HepG2 (cell line): ENCODE measurements around the gene CASP4. TPM values are rescaled to one million over a fixed set of nuclear protein-coding genes. Genes with fewer than 3 reads are reported as not detected.

Experiments used
- ATAC-seq: fragments of 200-7000 bp; cut with Tn5 transposase; 3 replicates; pipeline ENCODE4 v1.9.1; 2020; ENCODE audit warnings: mild to moderate bottlenecking, moderate library complexity
- BruUV-seq: library from RNA; stranded (reverse); fragments of 400-500 nt; replicated peaks from 2 replicates; lab custom pipeline; 2021; lab: Mats Ljungman, UMichigan
- CTCF ChIA-PET: fragments of 300-600 bp; formaldehyde crosslinking; extraction: SDS; loops from one replicate; lab custom pipeline; 2021; ENCODE audit warnings: low total read pairs, inconsistent platforms, low intra/inter-chr PET ratio; lab: Yijun Ruan, JAX
- POLR2A ChIA-PET: fragments of 350-600 bp; sonication (Branson Sonifier 250); formaldehyde crosslinking; loops from one replicate; lab custom pipeline; 2020; ENCODE audit warnings: antibody characterized with exemption, inconsistent platforms; lab: Yijun Ruan, JAX
- DNase-seq: peaks from one replicate; pipeline ENCODE4 v3.0.0-alpha.2; 2015; ENCODE audit warnings: low spot score
- FAIRE-seq: peaks from 3 replicates; lab custom pipeline; 2011; peaks lifted over from hg19 to GRCh38; lab: Jason Lieb, UNC
- H2AFZ ChIP-seq: one replicate; pipeline ENCODE4 v1.6.1; 2011; ENCODE audit warnings: low read length, inconsistent platforms
- H3K27ac ChIP-seq: fragments of 300-600 bp; 3 replicates; pipeline ENCODE4 v1.8.0; 2011; ENCODE audit warnings: mixed run types, mild to moderate bottlenecking, mixed read lengths, low read length, inconsistent platforms; ENCODE audit not compliant: insufficient read depth; ENCODE audit errors: extremely low read length
- H3K27me3 ChIP-seq, 2 experiments: fragments of 200-600 bp in 1 of 2; 2 replicates in 1 of 2; 3 replicates in 1 of 2; pipeline versions ENCODE4 v1.6.0 to v1.8.0; 2011; ENCODE audit warnings: low read length in 2 of 2, mild to moderate bottlenecking in 2 of 2, moderate library complexity in 2 of 2, inconsistent platforms in 1 of 2; ENCODE audit not compliant: insufficient read depth in 2 of 2, control insufficient read depth in 1 of 2
- H3K36me3 ChIP-seq, 2 experiments: fragments of 200-600 bp in 1 of 2; replicated peaks in 1 of 2; 2 replicates in 1 of 2; 3 replicates in 1 of 2; pipeline versions ENCODE4 v1.5.1 to v1.8.0; 2011; ENCODE audit warnings: low read length in 2 of 2, inconsistent platforms in 1 of 2; ENCODE audit not compliant: insufficient read depth in 2 of 2, control insufficient read depth in 1 of 2
- H3K4me1 ChIP-seq: 2 replicates; pipeline ENCODE4 v1.5.1; 2012; ENCODE audit warnings: low read length, inconsistent platforms; ENCODE audit not compliant: insufficient read depth
- H3K4me2 ChIP-seq: 2 replicates; pipeline ENCODE4 v1.6.0; 2011; ENCODE audit warnings: low read depth, low read length, inconsistent platforms
- H3K4me3 ChIP-seq, 3 experiments: fragments of 200-600 bp in 1 of 3; sonication (generic), shearing (Covaris generic) in 1 of 3; replicated peaks in 1 of 3; 2 replicates each; pipeline ENCODE4 v1.5.1; 2011 to 2016; ENCODE audit warnings: low read length in 3 of 3, inconsistent platforms in 2 of 3, low read depth in 2 of 3, mild to moderate bottlenecking in 2 of 3, control low read depth in 1 of 3, mixed read lengths in 1 of 3; ENCODE audit not compliant: insufficient read depth in 1 of 3
- H3K79me2 ChIP-seq: one replicate; pipeline ENCODE4 v1.6.1; 2011; ENCODE audit warnings: low read length, inconsistent platforms; ENCODE audit not compliant: insufficient read depth
- H3K9ac ChIP-seq: 2 replicates; pipeline ENCODE4 v1.6.0; 2011; ENCODE audit warnings: mild to moderate bottlenecking, low read depth, low read length, inconsistent platforms; ENCODE audit not compliant: insufficient read depth
- H3K9me3 ChIP-seq: 2 replicates; pipeline ENCODE4 v1.5.1; 2012; ENCODE audit warnings: mild to moderate bottlenecking, low read length
- H4K20me1 ChIP-seq: 2 replicates; pipeline ENCODE4 v1.6.0; 2011; ENCODE audit warnings: inconsistent platforms, mild to moderate bottlenecking, low read length, moderate library complexity; ENCODE audit not compliant: insufficient read depth
- DMAP1 ChIP-seq: IDR thresholded peaks from 2 replicates; pipeline ENCODE4 v1.6.1; 2016
- ELF4 ChIP-seq: sonication (generic); formaldehyde crosslinking; IDR thresholded peaks from 2 replicates; pipeline ENCODE4 v1.5.0; 2020; ENCODE audit warnings: missing genetic modification reagents, mild to moderate bottlenecking, moderate library complexity, borderline replicate concordance
- ISL2 ChIP-seq: sonication (generic); formaldehyde crosslinking; IDR thresholded peaks from 2 replicates; pipeline ENCODE4 v1.5.0; 2020; ENCODE audit warnings: missing genetic modification reagents
- KLF11 ChIP-seq: IDR thresholded peaks from 2 replicates; pipeline ENCODE4 v1.6.1; 2016; ENCODE audit warnings: missing compliant biosample characterization
- MAZ ChIP-seq, 2 experiments: sonication (generic) in 1 of 2; formaldehyde crosslinking in 1 of 2; IDR thresholded peaks; 2 replicates each; pipeline versions ENCODE4 v1.5.0 to v1.6.1; 2012 to 2020; ENCODE audit warnings: low read depth in 2 of 2, mild to moderate bottlenecking in 2 of 2, borderline replicate concordance in 1 of 2, improper control_type of control experiment in 1 of 2, low read length in 1 of 2, missing genetic modification reagents in 1 of 2, moderate library complexity in 1 of 2
- WGBS: methylation state at CpG from one replicate; pipeline ENCODE4 v1.1.6; 2017; ENCODE audit warnings: low lambda C conversion rate; 5-methylcytosine and 5-hydroxymethylcytosine counted together
- in situ Hi-C: cut with HindIII; loops from 2 replicates; pipeline ENCODE4 v1.10.0; 2017; ENCODE audit warnings: low pct_unique_long_range_greater_than_20kb; ENCODE audit not compliant: extremely low pct_ligation_motif_present
- intact Hi-C: fragments of 100-400 bp; cut with micrococcal nuclease; formaldehyde crosslinking; loops from one replicate; pipeline ENCODE4 v1.10.0; 2022; ENCODE audit not compliant: unreplicated experiment
- polyA plus RNA-seq, 8 experiments: library from polyadenylated mRNA; depleted of rRNA in 3 of 8; stranded (reverse) in 7 of 8; unstranded in 1 of 8; fragments of >200 nt; fragmentation: Illumina TruSeq in 4 of 8; extraction: Trizol in 4 of 8; gene quantifications; 2 replicates each; pipeline versions ENCODE4 v1.2.1 to v1.2.3, GENCODE V29; 2011 to 2016; ENCODE audit warnings: low read depth in 4 of 8, missing spikeins in 1 of 8, mixed read lengths in 1 of 8; ENCODE audit not compliant: insufficient read depth in 1 of 8
- total RNA-seq, 5 experiments: library from RNA; depleted of rRNA; stranded (reverse); fragments of >200 nt; fragmentation: Illumina TruSeq; extraction: Trizol; gene quantifications; 2 replicates each; pipeline ENCODE4 v1.2.3, GENCODE V29; 2016; ENCODE audit warnings: low read depth in 1 of 5
- TF ChIP-seq, protein P1 (sequence below): fragments of 450-650 bp; IDR thresholded peaks from 2 replicates; pipeline ENCODE4 v1.6.1; 2017; ENCODE audit warnings: mild to moderate bottlenecking

The CASP4 gene
- total and polyA plus RNA-seq, 2 of the 13 experiments (the other 11 are each of a cell fraction or from before 2014, with no cell fraction given) = 56.4 to 69.8 TPM

DNA sequence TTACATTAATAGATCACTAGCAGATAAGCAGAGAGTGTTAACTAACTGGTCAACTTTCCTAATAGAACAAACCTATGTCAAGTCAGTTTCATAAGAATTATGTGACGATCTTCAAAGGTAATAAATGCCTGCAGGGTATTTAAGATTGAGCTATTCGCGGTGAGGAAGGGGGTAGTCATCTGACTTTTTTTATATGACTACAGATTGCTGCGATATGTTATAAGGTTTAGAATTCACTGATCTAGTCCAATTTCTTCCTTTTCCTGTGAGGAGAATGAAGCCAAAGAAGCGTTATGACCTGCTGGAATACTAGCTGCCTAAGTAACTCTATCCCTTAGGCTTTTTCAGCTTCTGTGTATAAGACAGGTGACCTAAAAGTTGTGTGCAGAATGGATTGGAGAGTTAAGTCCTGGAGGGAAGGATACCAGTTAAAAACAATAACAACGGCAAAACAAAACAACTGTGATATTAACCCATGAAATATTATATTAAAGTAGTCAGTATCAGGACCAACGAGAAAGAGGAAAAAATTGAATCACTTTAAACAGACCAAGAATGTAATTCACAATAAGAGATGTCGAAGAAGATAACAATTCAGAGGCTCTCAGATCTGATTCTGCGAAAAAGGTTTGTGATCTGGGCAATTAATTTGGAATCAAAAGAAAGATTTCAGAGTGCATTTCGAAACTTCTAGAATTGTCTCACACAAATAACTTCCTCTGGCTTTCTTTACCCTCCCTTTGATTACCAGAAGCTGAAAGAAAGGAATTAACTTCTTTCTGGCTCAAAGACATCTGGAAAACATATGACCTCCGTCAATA lies 630 bp downstream of the CASP4 start:
- ChIA-PET CTCF (no interaction called here), POLR2A (interaction anchor here (1.0 to 2.5 kb wide), 6 partner anchors 10 to 234 kb away, joined by 3 to 9 read pairs (median 6); no protein-coding TSS in a partner anchor)
- intact Hi-C loops = loop anchor here (2.0 kb wide), 3 partner anchors 37 to 235 kb away; no protein-coding TSS in a partner anchor
- in situ Hi-C loops = no loop called here
- H3K79me2 ChIP-seq = peaks cover 8% of the 10 kb centered on the region
- H3K27me3 ChIP-seq = no peaks in the 10 kb centered on the region; a peak in 1 of 5 replicates
- WGBS = 44% methylated on average over 11 of the region's 11 CpGs
- no peaks in the 10 kb centered on the region for H3K36me3 ChIP-seq
- 0 out of 2 replicates have a peak, but pooled peaks cover 8% of the 10 kb centered on the region for H3K9me3 ChIP-seq
- peak overlapping the region; percentile 76 for H3K4me2 ChIP-seq
- peaks cover 33% of the 10 kb centered on the region for H3K4me1 ChIP-seq
- H2AFZ ChIP-seq = peak overlapping the region; percentile 92
- DNase-seq (no peak), FAIRE-seq (no peak), ATAC-seq (no peak)
- no peak for TF ChIP-seq MAZ (IDR thresholded peaks at IDR 0.05; ENCODE audit: borderline replicate concordance, low read depth, low read length)
- no peak for TF ChIP-seq MAZ (CRISPR knock-in tag; IDR thresholded peaks at IDR 0.05; ENCODE audit: low read depth)
- TF ChIP-seq, protein P1, sequence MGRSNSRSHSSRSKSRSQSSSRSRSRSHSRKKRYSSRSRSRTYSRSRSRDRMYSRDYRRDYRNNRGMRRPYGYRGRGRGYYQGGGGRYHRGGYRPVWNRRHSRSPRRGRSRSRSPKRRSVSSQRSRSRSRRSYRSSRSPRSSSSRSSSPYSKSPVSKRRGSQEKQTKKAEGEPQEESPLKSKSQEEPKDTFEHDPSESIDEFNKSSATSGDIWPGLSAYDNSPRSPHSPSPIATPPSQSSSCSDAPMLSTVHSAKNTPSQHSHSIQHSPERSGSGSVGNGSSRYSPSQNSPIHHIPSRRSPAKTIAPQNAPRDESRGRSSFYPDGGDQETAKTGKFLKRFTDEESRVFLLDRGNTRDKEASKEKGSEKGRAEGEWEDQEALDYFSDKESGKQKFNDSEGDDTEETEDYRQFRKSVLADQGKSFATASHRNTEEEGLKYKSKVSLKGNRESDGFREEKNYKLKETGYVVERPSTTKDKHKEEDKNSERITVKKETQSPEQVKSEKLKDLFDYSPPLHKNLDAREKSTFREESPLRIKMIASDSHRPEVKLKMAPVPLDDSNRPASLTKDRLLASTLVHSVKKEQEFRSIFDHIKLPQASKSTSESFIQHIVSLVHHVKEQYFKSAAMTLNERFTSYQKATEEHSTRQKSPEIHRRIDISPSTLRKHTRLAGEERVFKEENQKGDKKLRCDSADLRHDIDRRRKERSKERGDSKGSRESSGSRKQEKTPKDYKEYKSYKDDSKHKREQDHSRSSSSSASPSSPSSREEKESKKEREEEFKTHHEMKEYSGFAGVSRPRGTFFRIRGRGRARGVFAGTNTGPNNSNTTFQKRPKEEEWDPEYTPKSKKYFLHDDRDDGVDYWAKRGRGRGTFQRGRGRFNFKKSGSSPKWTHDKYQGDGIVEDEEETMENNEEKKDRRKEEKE = no peak
- 0 out of 2 replicates have a peak, but pooled peaks have one; percentile 9 for TF ChIP-seq ISL2 (CRISPR knock-in tag)
- 0 out of 2 replicates have a peak, but pooled peaks have one; percentile 24 for TF ChIP-seq KLF11
- TF ChIP-seq DMAP1 (CRISPR knock-in tag) = 0 out of 2 replicates have a peak, but pooled peaks have one; percentile 25
- no peak for TF ChIP-seq ELF4 (CRISPR knock-in tag)
- peak overlapping the region; percentile 72 for H3K27ac ChIP-seq
- no peaks in the 10 kb centered on the region for H4K20me1 ChIP-seq
- H3K4me3 ChIP-seq = peak overlapping the region; percentile 67 to 84 (median 78); a peak in 5 of 6 replicates
- H3K9ac ChIP-seq = peak overlapping the region; percentile 79
- TSS peak; percentile 73 for BruUV-seq
